Endodermal cell (in vitro differentiated cells): ENCODE results near the gene ZNF280D. TPM values are rescaled to one million over a fixed set of nuclear protein-coding genes. Genes with fewer than 3 reads are reported as not detected.

ENCODE experiments used
- DNase-seq: peaks from one replicate; pipeline ENCODE4 v3.0.0-alpha.2; 2017
- H3K27ac ChIP-seq: 2 replicates; pipeline ENCODE4 v1.5.1; 2013; ENCODE audit warnings: mild to moderate bottlenecking, low read depth, low read length, moderate library complexity
- H3K27me3 ChIP-seq: 2 replicates; pipeline ENCODE4 v1.6.1; 2013; ENCODE audit warnings: mild to moderate bottlenecking, low read length, moderate library complexity; ENCODE audit not compliant: insufficient read depth, control insufficient read depth, poor library complexity, severe bottlenecking
- H3K36me3 ChIP-seq: 2 replicates; pipeline ENCODE4 v1.7.0; 2013; ENCODE audit warnings: mild to moderate bottlenecking, low read length, moderate library complexity; ENCODE audit not compliant: control insufficient read depth, insufficient read depth
- H3K4me1 ChIP-seq: one replicate; pipeline ENCODE4 v1.7.0; 2013; ENCODE audit warnings: low read length; ENCODE audit not compliant: control insufficient read depth, insufficient read depth
- H3K4me3 ChIP-seq: 2 replicates; pipeline ENCODE4 v1.5.1; 2013; ENCODE audit warnings: mild to moderate bottlenecking, low read length, moderate library complexity
- H3K9ac ChIP-seq: 2 replicates; pipeline ENCODE4 v1.6.1; 2013; ENCODE audit warnings: mild to moderate bottlenecking, low read length, moderate library complexity; ENCODE audit not compliant: poor library complexity, severe bottlenecking; ENCODE audit errors: extremely low read depth
- H3K9me3 ChIP-seq: 2 replicates; pipeline ENCODE4 v1.6.1; 2013; ENCODE audit warnings: mild to moderate bottlenecking, low read length, moderate library complexity; ENCODE audit not compliant: control insufficient read depth
- H3K27ac Mint-ChIP-seq: 2 replicates; pipeline ENCODE4 v1.8.0; 2020; ENCODE audit warnings: mixed read lengths
- H3K27me3 Mint-ChIP-seq: 2 replicates; pipeline ENCODE4 v1.8.0; 2021; ENCODE audit warnings: mild to moderate bottlenecking, mixed read lengths; ENCODE audit not compliant: insufficient read depth
- H3K36me3 Mint-ChIP-seq: 2 replicates; pipeline ENCODE4 v1.8.0; 2020; ENCODE audit warnings: low read depth, mixed read lengths
- H3K4me1 Mint-ChIP-seq: 2 replicates; pipeline ENCODE4 v1.8.0; 2020; ENCODE audit warnings: mixed read lengths
- H3K4me3 Mint-ChIP-seq: 2 replicates; pipeline ENCODE4 v1.8.0; 2020; ENCODE audit warnings: mild to moderate bottlenecking, moderate library complexity, mixed read lengths
- H3K9me3 Mint-ChIP-seq: 2 replicates; pipeline ENCODE4 v1.8.0; 2020; ENCODE audit warnings: mild to moderate bottlenecking, mixed read lengths
- WGBS, 2 experiments: methylation state at CpG; one replicate each; pipeline versions ENCODE4 v1.1.5 to v1.1.7; 2013; ENCODE audit warnings: missing lambda C conversion rate in 2 of 2, mixed read lengths in 1 of 2; ENCODE audit not compliant: insufficient coverage in 1 of 2, insufficient read length in 1 of 2; 5-methylcytosine and 5-hydroxymethylcytosine counted together
- total RNA-seq, 2 donors: library from RNA; stranded (reverse); fragmentation: NEBNext Ultra II Directional in 1 of 2; extraction: Animal tissue kit (Norgen Biotek cat#: 25700) in 1 of 2; gene quantifications; 2 replicates in 1 of 2; 3 replicates in 1 of 2; pipeline ENCODE4 v1.2.1, GENCODE V29; 2021
- TF ChIP-seq, protein P1 (sequence below): fragments of 200-600 bp; sonication (generic); conservative IDR thresholded peaks from 2 replicates; pipeline ENCODE4 v1.5.0; 2021; ENCODE audit warnings: antibody characterized with exemption, mild to moderate bottlenecking

The ZNF280D gene
- total RNA-seq, 2 donors from 2014 or later = 22.0 to 35.1 TPM

DNA sequence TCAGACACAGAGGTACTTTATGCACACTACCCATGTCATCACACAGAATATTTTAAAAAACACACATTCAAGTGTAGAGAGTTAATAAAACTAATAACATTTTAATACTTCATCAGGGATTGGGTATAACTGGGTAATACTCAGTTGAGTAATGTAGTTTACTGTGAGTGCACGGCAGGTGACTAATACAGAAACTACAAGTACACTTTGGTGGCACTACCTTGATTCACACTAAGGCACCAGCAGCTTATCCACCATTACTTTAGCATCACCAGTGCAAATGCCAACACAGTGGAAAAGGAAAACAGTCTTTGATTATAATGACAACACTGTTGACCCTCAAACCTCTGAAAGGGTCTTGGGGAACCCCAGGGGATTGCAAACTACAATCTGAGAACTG, 33.6 kb downstream of the ZNF280D start:
- 90% methylated on average over 1 of the region's 1 CpG; no CpG with 5 or more reads in 1 of the 2 experiments for WGBS, 2 experiments
- H3K36me3 Mint-ChIP-seq = peaks cover 7% of the 10 kb centered on the region
- H3K4me3 Mint-ChIP-seq = no peak overlapping the region
- Histone ChIP-seq H3K27ac (no peak overlapping the region), H3K4me1 (no peaks in the 10 kb centered on the region), H3K36me3 (no peaks in the 10 kb centered on the region), H3K27me3 (no peaks in the 10 kb centered on the region), H3K9me3 (no peaks in the 10 kb centered on the region), H3K9ac (no peak overlapping the region), H3K4me3 (no peak overlapping the region)
- TF ChIP-seq, protein P1, sequence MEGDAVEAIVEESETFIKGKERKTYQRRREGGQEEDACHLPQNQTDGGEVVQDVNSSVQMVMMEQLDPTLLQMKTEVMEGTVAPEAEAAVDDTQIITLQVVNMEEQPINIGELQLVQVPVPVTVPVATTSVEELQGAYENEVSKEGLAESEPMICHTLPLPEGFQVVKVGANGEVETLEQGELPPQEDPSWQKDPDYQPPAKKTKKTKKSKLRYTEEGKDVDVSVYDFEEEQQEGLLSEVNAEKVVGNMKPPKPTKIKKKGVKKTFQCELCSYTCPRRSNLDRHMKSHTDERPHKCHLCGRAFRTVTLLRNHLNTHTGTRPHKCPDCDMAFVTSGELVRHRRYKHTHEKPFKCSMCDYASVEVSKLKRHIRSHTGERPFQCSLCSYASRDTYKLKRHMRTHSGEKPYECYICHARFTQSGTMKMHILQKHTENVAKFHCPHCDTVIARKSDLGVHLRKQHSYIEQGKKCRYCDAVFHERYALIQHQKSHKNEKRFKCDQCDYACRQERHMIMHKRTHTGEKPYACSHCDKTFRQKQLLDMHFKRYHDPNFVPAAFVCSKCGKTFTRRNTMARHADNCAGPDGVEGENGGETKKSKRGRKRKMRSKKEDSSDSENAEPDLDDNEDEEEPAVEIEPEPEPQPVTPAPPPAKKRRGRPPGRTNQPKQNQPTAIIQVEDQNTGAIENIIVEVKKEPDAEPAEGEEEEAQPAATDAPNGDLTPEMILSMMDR = no peak
- H3K27me3 Mint-ChIP-seq = no peaks in the 10 kb centered on the region
- no peaks in the 10 kb centered on the region for H3K9me3 Mint-ChIP-seq
- H3K27ac Mint-ChIP-seq = no peak overlapping the region
- no peak for DNase-seq
- no peaks in the 10 kb centered on the region for H3K4me1 Mint-ChIP-seq

- H3K9me3 ChIP-seq = no peaks in the 10 kb centered on the region
- Mint-ChIP-seq H3K9me3 (no peaks in the 10 kb centered on the region), H3K4me1 (no peaks in the 10 kb centered on the region), H3K27me3 (no peaks in the 10 kb centered on the region), H3K4me3 (no peak overlapping the region), H3K36me3 (peaks cover 7% of the 10 kb centered on the region), H3K27ac (no peak overlapping the region)
- WGBS, 2 experiments = 98% methylated on average over 2 of the region's 2 CpGs; no CpG with 5 or more reads in 1 of the 2 experiments
- H3K36me3 ChIP-seq = no peaks in the 10 kb centered on the region
- no peaks in the 10 kb centered on the region for H3K4me1 ChIP-seq
- no peaks in the 10 kb centered on the region for H3K27me3 ChIP-seq
- TF ChIP-seq, protein P1 = no peak
- no peak overlapping the region for H3K9ac ChIP-seq
- no peak for DNase-seq
- H3K4me3 ChIP-seq = no peak overlapping the region
- no peak overlapping the region for H3K27ac ChIP-seq
Observed at GRCh38 chr15:56698270-56698669, 35.0 kb downstream of the ZNF280D start.

DNA sequence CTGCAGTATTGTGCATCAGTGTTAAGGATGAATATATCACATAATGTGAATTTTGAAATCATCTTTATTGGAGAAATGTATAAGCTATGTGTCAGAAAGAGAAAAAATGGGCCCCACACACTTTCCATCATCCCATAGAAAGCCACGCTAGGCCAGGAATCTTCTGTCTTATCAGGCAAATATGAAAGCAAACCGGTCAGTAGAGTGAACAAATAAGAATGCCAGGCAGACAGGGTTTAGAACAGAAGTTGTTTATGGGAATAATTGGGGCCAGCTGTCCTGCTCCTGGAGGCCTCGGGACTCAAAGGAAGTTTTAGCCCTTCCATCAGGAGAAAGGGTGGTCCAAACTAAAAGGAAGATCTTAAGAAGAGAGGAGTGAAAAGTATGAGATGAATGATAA, 39.5 kb downstream of the ZNF280D start:
- H3K4me1 Mint-ChIP-seq = no peaks in the 10 kb centered on the region
- H3K36me3 ChIP-seq = no peaks in the 10 kb centered on the region
- TF ChIP-seq, protein P1 = no peak
- H3K27me3 ChIP-seq = no peaks in the 10 kb centered on the region
- H3K4me3 ChIP-seq = no peak overlapping the region
- H3K9ac ChIP-seq = no peak overlapping the region
- WGBS, 2 experiments = 93 to 100% methylated on average over 1 to 3 of the region's 3 CpGs
- no peak overlapping the region for H3K27ac Mint-ChIP-seq
- H3K9me3 Mint-ChIP-seq = no peaks in the 10 kb centered on the region
- no peak for DNase-seq
- no peaks in the 10 kb centered on the region for H3K4me1 ChIP-seq
- H3K27ac ChIP-seq = no peak overlapping the region
- H3K9me3 ChIP-seq = no peaks in the 10 kb centered on the region
- no peak overlapping the region for H3K4me3 Mint-ChIP-seq
- H3K36me3 Mint-ChIP-seq = peaks cover 4% of the 10 kb centered on the region
- no peaks in the 10 kb centered on the region for H3K27me3 Mint-ChIP-seq
